Mesenchymal stem cell (in vitro differentiated cells and primary cell): Measurements from ENCODE around the gene PARD3.

ENCODE experiments used
- DNase-seq: peaks from one replicate; pipeline ENCODE4 v3.0.0-alpha.2; 2013
- H2AFZ ChIP-seq: one replicate; pipeline ENCODE4 v1.6.1; 2013; ENCODE audit warnings: low read depth, mild to moderate bottlenecking, control low read depth, inconsistent platforms, low read length, moderate library complexity
- H2AK5ac ChIP-seq: 2 replicates; pipeline ENCODE4 v1.6.1; 2013; ENCODE audit warnings: low read length, moderate library complexity, mild to moderate bottlenecking, inconsistent platforms; ENCODE audit not compliant: severe bottlenecking
- H2BK120ac ChIP-seq: one replicate; pipeline ENCODE4 v1.6.1; 2013; ENCODE audit warnings: low read depth, mild to moderate bottlenecking, inconsistent platforms, low read length, moderate library complexity
- H2BK12ac ChIP-seq, 2 experiments: one replicate each; pipeline ENCODE4 v1.6.1; 2013; ENCODE audit warnings: inconsistent platforms in 2 of 2, low read length in 2 of 2, mild to moderate bottlenecking in 2 of 2, moderate library complexity in 2 of 2, control low read depth in 1 of 2
- H2BK15ac ChIP-seq: one replicate; pipeline ENCODE4 v1.6.1; 2013; ENCODE audit warnings: mild to moderate bottlenecking, low read depth, inconsistent platforms; ENCODE audit not compliant: poor library complexity, severe bottlenecking
- H2BK5ac ChIP-seq: 2 replicates; pipeline ENCODE4 v1.6.1; 2013; ENCODE audit warnings: low read depth, mild to moderate bottlenecking, low read length, control low read depth, inconsistent platforms; ENCODE audit not compliant: poor library complexity, severe bottlenecking
- H3K14ac ChIP-seq, 2 experiments: one replicate each; pipeline ENCODE4 v1.6.1; 2013; ENCODE audit warnings: inconsistent platforms in 2 of 2, low read length in 2 of 2, control low read depth in 1 of 2, mild to moderate bottlenecking in 1 of 2, moderate library complexity in 1 of 2
- H3K18ac ChIP-seq, 2 experiments: one replicate each; pipeline ENCODE4 v1.6.1; 2013; ENCODE audit warnings: inconsistent platforms in 2 of 2, low read length in 2 of 2, control low read depth in 1 of 2, low read depth in 1 of 2, mild to moderate bottlenecking in 1 of 2
- H3K23ac ChIP-seq, 2 experiments: one replicate each; pipeline ENCODE4 v1.6.1; 2013; ENCODE audit warnings: inconsistent platforms in 2 of 2, low read length in 2 of 2, mild to moderate bottlenecking in 2 of 2, moderate library complexity in 2 of 2, control low read depth in 1 of 2
- H3K27ac ChIP-seq: 2 replicates; pipeline ENCODE4 v1.5.1; 2013; ENCODE audit warnings: mild to moderate bottlenecking, moderate library complexity, low read length, control low read depth, inconsistent platforms; ENCODE audit not compliant: poor library complexity, severe bottlenecking
- H3K27me3 ChIP-seq, 2 experiments: 2 replicates each; pipeline versions ENCODE4 v1.6.1 to v1.7.0; 2013; ENCODE audit warnings: low read length in 2 of 2, mild to moderate bottlenecking in 2 of 2, moderate library complexity in 2 of 2, control low read depth in 1 of 2, inconsistent platforms in 1 of 2; ENCODE audit not compliant: control insufficient read depth in 1 of 2, insufficient read depth in 1 of 2
- H3K36me3 ChIP-seq, 2 experiments: 2 replicates each; pipeline versions ENCODE4 v1.6.1 to v1.7.0; 2013; ENCODE audit warnings: low read length in 2 of 2, control low read depth in 1 of 2, inconsistent platforms in 1 of 2, low read depth in 1 of 2, mild to moderate bottlenecking in 1 of 2; ENCODE audit not compliant: insufficient read depth in 2 of 2, control insufficient read depth in 1 of 2
- H3K4ac ChIP-seq, 2 experiments: one replicate each; pipeline ENCODE4 v1.6.1; 2013; ENCODE audit warnings: inconsistent platforms in 2 of 2, low read length in 2 of 2, mild to moderate bottlenecking in 2 of 2, moderate library complexity in 2 of 2, control low read depth in 1 of 2, low read depth in 1 of 2
- H3K4me1 ChIP-seq: 2 replicates; pipeline ENCODE4 v1.6.1; 2013; ENCODE audit warnings: low read depth, low read length, control low read depth; ENCODE audit not compliant: control insufficient read depth, insufficient read depth
- H3K4me2 ChIP-seq: 2 replicates; pipeline ENCODE4 v1.6.1; 2013; ENCODE audit warnings: low read length, mild to moderate bottlenecking, inconsistent platforms; ENCODE audit not compliant: poor library complexity, severe bottlenecking
- H3K4me3 ChIP-seq, 2 experiments: 2 replicates each; pipeline versions ENCODE4 v1.5.1 to v1.7.0; 2013; ENCODE audit warnings: low read length in 2 of 2, mild to moderate bottlenecking in 2 of 2, control low read depth in 1 of 2, low read depth in 1 of 2; ENCODE audit not compliant: insufficient read depth in 1 of 2
- H3K79me1 ChIP-seq: replicated peaks from 2 replicates; pipeline ENCODE4 v1.6.1; 2013; ENCODE audit warnings: mild to moderate bottlenecking, control low read depth, low read length, inconsistent platforms; ENCODE audit not compliant: poor library complexity, severe bottlenecking
- H3K9ac ChIP-seq: 2 replicates; pipeline ENCODE4 v1.7.0; 2013; ENCODE audit warnings: mild to moderate bottlenecking, low read length, moderate library complexity
- H3K9me3 ChIP-seq: 2 replicates; pipeline ENCODE4 v1.7.0; 2013; ENCODE audit warnings: mild to moderate bottlenecking, low read length; ENCODE audit not compliant: control insufficient read depth
- H4K8ac ChIP-seq: one replicate; pipeline ENCODE4 v1.6.1; 2013; ENCODE audit warnings: inconsistent platforms, mild to moderate bottlenecking, low read length, moderate library complexity
- H4K91ac ChIP-seq: one replicate; pipeline ENCODE4 v1.6.1; 2013; ENCODE audit warnings: mild to moderate bottlenecking, low read length, inconsistent platforms
- WGBS: methylation state at CpG from one replicate; pipeline ENCODE4 v1.1.7; 2013; ENCODE audit warnings: mixed read lengths; 5-methylcytosine and 5-hydroxymethylcytosine counted together

Gene PARD3

DNA sequence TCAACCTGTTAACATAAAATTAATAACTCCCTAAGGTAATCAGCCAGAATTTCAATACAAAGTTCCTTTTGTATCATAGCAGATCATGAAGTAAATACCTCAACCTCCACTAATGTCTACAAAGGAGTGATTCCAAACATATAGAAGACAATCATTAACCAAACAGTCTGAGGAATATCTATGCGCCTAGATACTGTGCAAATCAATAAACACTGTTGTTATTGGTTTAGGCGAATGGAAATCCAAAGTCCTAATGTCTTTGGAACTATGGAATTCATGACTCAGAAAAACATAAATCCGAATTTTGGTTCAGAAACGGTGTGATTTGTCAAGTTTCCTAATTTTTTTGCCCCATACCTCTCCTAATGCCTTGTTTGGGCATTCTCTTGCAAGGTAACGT is 469.7 kb downstream of the PARD3 start:
- Histone ChIP-seq H2BK5ac (no peak overlapping the region), H3K14ac (no peak overlapping the region), H3K4me2 (no peak overlapping the region), H4K8ac (no peak overlapping the region), H3K27me3 (no peaks in the 10 kb centered on the region), H3K23ac (no peak overlapping the region), H2AFZ (no peak overlapping the region), H3K18ac (no peak overlapping the region), H3K36me3 (peaks cover 0 to 13% of the 10 kb centered on the region in 2 experiments), H2BK15ac (no peak overlapping the region), H3K27ac (no peak overlapping the region), H2BK120ac (no peak overlapping the region), H3K4ac (no peak overlapping the region), H2BK12ac (no peak overlapping the region), H3K9ac (no peak overlapping the region), H2AK5ac (no peak overlapping the region), H4K91ac (no peak overlapping the region), H3K4me1 (peaks cover 3% of the 10 kb centered on the region), H3K79me1 (peaks cover 19% of the 10 kb centered on the region), H3K9me3 (no peaks in the 10 kb centered on the region), H3K4me3 (no peak overlapping the region)
- 91% methylated on average over 5 of the region's 5 CpGs for WGBS
- no peak for DNase-seq

DNA sequence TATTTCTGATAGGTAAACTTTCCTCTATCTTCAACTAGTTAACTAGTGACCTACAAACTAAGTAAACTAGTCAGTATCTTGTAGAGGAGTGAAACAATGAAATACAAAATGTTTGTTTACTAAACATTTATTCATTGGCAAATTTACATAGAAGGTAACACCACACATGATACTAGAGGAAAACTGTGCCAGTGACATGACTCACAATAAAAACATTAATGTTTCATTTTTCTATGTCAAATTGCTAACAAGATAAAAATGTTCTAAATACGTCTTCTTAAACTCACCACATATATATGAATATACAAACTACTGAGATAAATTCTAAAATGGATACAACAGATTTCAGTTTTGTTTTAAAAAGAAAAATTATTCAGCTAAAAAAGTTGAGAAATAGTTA is 471.3 kb downstream of the PARD3 start:
- H3K27ac ChIP-seq, result no peak overlapping the region
- no peak overlapping the region for H3K18ac ChIP-seq
- no peak overlapping the region for H3K9ac ChIP-seq
- H3K23ac ChIP-seq, result no peak overlapping the region
- H2BK12ac ChIP-seq, result no peak overlapping the region
- DNase-seq, result no peak
- H3K14ac ChIP-seq, result no peak overlapping the region
- no peaks in the 10 kb centered on the region for H3K27me3 ChIP-seq
- H3K9me3 ChIP-seq, result no peaks in the 10 kb centered on the region
- H2AFZ ChIP-seq, result no peak overlapping the region
- H4K91ac ChIP-seq, result no peak overlapping the region
- no peak overlapping the region for H2BK15ac ChIP-seq
- no peak overlapping the region for H3K4me3 ChIP-seq
- no peak overlapping the region for H3K4ac ChIP-seq
- no peak overlapping the region for H2AK5ac ChIP-seq
- no peak overlapping the region for H2BK5ac ChIP-seq
- no peak overlapping the region for H3K4me2 ChIP-seq
- H3K79me1 ChIP-seq, result peaks cover 15% of the 10 kb centered on the region
- no CpG with 5 or more reads among the region's 1 CpG for WGBS
- no peak overlapping the region for H4K8ac ChIP-seq
- H3K36me3 ChIP-seq, result peaks cover 0 to 5% of the 10 kb centered on the region in 2 experiments
- no peak overlapping the region for H2BK120ac ChIP-seq
- H3K4me1 ChIP-seq, result peaks cover 3% of the 10 kb centered on the region

DNA sequence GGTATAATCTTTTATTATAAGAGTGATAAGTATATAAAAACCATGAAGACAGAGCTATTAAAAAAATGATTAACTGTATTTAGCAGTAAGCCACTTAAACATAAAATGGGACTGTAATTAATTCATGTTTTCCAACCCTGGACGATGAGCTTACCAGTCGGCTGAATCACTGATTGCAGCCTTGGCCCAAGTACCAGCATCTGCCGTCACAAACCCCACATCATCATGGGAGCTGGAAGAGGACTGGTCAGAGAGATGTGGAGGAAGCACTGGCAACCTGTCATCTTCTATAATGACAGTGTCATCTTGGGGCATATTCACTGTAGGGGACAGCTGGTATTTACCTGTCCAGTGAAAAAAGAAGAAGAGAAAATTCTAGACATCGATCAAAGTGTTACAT is 473.6 kb downstream of the PARD3 start:
- 100% methylated on average over 2 of the region's 4 CpGs for WGBS
- no peak overlapping the region for H2BK12ac ChIP-seq
- H2AK5ac ChIP-seq, result no peak overlapping the region
- H3K36me3 ChIP-seq, result peaks cover 0 to 2% of the 10 kb centered on the region in 2 experiments
- no peak overlapping the region for H4K91ac ChIP-seq
- H2AFZ ChIP-seq, result no peak overlapping the region
- no peak for DNase-seq
- no peak overlapping the region for H3K27ac ChIP-seq
- peak overlapping the region; percentile 71 for H3K9ac ChIP-seq
- no peak overlapping the region for H4K8ac ChIP-seq
- no peaks in the 10 kb centered on the region for H3K27me3 ChIP-seq
- no peak overlapping the region for H3K18ac ChIP-seq
- no peaks in the 10 kb centered on the region for H3K9me3 ChIP-seq
- H3K79me1 ChIP-seq, result peaks cover 17% of the 10 kb centered on the region
- no peak overlapping the region for H3K4ac ChIP-seq
- H3K14ac ChIP-seq, result no peak overlapping the region
- no peak overlapping the region for H2BK120ac ChIP-seq
- H2BK5ac ChIP-seq, result no peak overlapping the region
- H3K4me2 ChIP-seq, result no peak overlapping the region
- no peak overlapping the region for H2BK15ac ChIP-seq
- peak overlapping the region in 1 of 2 experiments; percentile 35 for H3K4me3 ChIP-seq
- no peak overlapping the region for H3K23ac ChIP-seq
- peaks cover 3% of the 10 kb centered on the region for H3K4me1 ChIP-seq

DNA sequence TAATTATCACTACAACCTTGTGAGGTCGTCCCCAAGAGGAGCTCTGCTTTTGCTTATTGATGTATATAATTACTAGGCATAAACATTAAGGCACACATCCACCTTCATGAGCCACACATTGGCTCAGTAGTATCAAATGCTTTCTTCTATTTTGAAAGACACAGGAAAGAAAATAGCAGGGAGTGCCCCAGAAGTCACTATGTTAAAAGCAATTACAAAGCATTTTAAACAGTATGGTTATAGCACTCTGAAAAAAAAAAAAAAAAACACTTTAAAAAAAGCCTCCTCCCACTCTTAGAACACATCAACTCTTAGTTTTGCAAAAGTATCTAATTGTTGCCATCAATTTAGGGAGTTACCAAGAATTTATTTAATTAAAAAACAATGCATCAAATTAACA is 474.2 kb downstream of the PARD3 start:
- Histone ChIP-seq H2BK120ac (no peak overlapping the region), H3K4me1 (peaks cover 3% of the 10 kb centered on the region), H3K27me3 (no peaks in the 10 kb centered on the region), H3K4me3 (peak overlapping the region in 1 of 2 experiments; percentile 35), H2BK5ac (no peak overlapping the region), H2AK5ac (no peak overlapping the region), H3K9ac (peak overlapping the region; percentile 71), H2AFZ (no peak overlapping the region), H3K4me2 (no peak overlapping the region), H3K79me1 (peaks cover 17% of the 10 kb centered on the region), H3K9me3 (no peaks in the 10 kb centered on the region), H2BK12ac (no peak overlapping the region), H2BK15ac (no peak overlapping the region), H4K8ac (no peak overlapping the region), H3K18ac (no peak overlapping the region), H3K36me3 (peaks cover 2 to 4% of the 10 kb centered on the region in 2 experiments), H3K4ac (no peak overlapping the region), H3K23ac (no peak overlapping the region), H3K27ac (no peak overlapping the region), H3K14ac (no peak overlapping the region), H4K91ac (no peak overlapping the region)
- no CpG with 5 or more reads among the region's 1 CpG for WGBS
- no peak for DNase-seq
